Stimulated activated naive CD8-positive, alpha-beta T cell treated with anti-CD3 and anti-CD28 coated beads, Interleukin-15, Interleukin-2, amounts not matched to agents 100 ng/mL and 50 ng/mL, for 24 hours (primary cell): Measurements from ENCODE around the gene AIG1.
"Not testable (repeated sequence)": the region's sequence is repeated elsewhere in the genome, so short reads cannot be mapped to it uniquely, and the experiment has no call there.

Experiments
- H3K27ac Mint-ChIP-seq: one replicate; pipeline ENCODE4 v1.8.0; 2021; ENCODE audit warnings: mild to moderate bottlenecking, mixed read lengths
- H3K27me3 Mint-ChIP-seq: one replicate; pipeline ENCODE4 v1.8.0; 2021; ENCODE audit warnings: mixed read lengths
- H3K36me3 Mint-ChIP-seq: one replicate; pipeline ENCODE4 v1.8.0; 2021; ENCODE audit warnings: low read depth, mixed read lengths
- H3K4me1 Mint-ChIP-seq: one replicate; pipeline ENCODE4 v1.8.0; 2021; ENCODE audit warnings: low read depth, mixed read lengths
- H3K4me3 Mint-ChIP-seq: one replicate; pipeline ENCODE4 v1.8.0; 2021; ENCODE audit warnings: mild to moderate bottlenecking, mixed read lengths
- H3K9me3 Mint-ChIP-seq: one replicate; pipeline ENCODE4 v1.8.0; 2021; ENCODE audit warnings: mixed read lengths

The AIG1 gene

DNA sequence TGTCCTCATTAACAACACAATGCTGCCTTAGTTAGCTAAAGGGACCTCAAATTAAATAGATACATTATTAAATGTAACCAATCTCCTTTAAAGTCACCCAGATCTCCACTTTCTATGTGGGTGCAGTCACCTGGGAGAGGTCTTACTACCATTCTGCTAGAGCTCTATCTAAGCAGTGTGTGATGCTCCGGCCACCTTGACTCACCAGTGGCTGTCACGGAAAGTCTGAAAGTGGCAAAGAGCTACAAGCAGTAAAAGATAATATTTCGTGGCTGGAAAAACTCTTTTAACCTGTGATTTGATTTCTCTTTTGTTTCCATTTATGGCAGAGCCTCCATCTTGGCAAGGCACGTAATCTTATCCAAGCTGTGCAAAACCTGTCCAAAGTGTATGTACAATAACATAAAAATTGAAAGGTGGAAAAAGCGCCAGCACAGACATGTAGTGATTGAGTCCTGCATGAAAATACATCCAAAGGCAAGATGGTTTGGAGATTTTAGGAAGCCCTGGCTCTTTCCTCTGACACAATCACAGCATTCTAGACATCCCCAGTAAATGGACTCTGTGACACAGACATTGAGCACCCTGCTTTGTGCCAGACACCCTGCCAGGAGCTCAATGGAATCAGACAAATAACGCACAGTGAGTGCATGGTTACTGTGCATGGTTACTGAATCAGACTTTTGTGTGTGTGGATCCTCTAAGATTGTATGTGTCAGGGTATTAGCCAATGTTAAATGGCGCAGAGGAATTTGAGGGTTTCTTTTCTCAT lies 273.2 kb downstream of the AIG1 start:
- H3K4me3 Mint-ChIP-seq, result no peak overlapping the region
- H3K27me3 Mint-ChIP-seq, result no peaks in the 10 kb centered on the region
- H3K4me1 Mint-ChIP-seq, result peaks cover 17% of the 10 kb centered on the region
- H3K27ac Mint-ChIP-seq, result no peak overlapping the region
- peaks cover 3% of the 10 kb centered on the region for H3K9me3 Mint-ChIP-seq
- peaks cover 12% of the 10 kb centered on the region for H3K36me3 Mint-ChIP-seq

DNA sequence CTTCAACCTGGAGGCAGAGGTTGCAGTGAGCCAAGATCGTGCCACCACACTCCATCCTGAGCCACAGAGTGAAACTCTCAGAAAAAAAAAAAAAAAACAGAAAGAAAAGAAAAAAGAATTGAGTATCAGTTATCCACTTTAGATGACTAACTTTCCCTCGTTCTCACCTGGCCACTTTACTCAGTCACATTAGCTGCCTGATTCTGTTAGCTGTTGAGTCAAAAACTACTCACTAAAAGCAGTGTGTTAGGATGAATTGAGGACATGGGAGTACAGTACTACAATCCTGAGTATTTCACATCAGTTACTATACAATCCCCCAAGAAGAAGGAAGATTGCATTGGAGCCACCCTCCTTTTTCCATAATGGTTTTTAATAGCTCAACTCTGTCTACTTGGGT lies 275.2 kb downstream of the AIG1 start:
- Mint-ChIP-seq H3K4me3 (no peak overlapping the region), H3K36me3 (peaks cover 12% of the 10 kb centered on the region), H3K27ac (no peak overlapping the region), H3K4me1 (peaks cover 17% of the 10 kb centered on the region), H3K27me3 (no peaks in the 10 kb centered on the region), H3K9me3 (peaks cover 3% of the 10 kb centered on the region)

DNA sequence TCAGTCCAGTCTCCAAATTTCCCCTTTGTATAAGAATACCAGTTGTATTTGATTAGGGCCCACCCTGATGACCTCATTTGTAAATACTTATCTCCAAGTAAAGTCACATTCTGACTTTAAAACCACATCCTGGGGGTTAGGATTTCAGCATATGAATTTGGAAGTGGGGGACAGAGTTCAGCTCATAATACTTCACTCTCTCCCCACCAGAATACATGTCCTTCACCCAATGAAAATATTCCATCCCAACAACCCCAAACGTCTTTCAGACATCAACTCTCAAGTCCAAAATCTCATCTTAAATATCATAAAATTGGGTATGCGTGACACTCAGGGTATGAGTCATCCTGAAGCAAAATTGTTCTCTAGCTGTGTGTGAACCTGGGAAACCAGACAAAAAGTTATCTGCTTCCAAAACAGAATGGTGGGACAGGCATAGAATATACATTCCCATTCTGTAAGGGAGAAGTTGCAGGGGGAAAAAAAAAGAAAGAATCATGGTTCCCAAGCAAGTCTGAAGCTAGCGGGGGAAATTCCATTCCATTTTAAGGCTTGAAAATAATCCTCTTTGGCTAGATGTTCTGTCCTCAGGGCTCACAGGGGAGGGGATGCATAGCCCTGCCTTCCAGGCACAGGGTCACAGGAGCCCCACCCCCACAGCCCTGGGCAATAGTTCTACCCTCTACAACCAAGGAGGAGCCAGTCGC lies 275.9 kb downstream of the AIG1 start:
- H3K27ac Mint-ChIP-seq, result no peak overlapping the region
- H3K4me1 Mint-ChIP-seq, result peaks cover 17% of the 10 kb centered on the region
- H3K27me3 Mint-ChIP-seq, result no peaks in the 10 kb centered on the region
- H3K36me3 Mint-ChIP-seq, result peaks cover 12% of the 10 kb centered on the region
- H3K4me3 Mint-ChIP-seq, result no peak overlapping the region
- H3K9me3 Mint-ChIP-seq, result peaks cover 3% of the 10 kb centered on the region

DNA sequence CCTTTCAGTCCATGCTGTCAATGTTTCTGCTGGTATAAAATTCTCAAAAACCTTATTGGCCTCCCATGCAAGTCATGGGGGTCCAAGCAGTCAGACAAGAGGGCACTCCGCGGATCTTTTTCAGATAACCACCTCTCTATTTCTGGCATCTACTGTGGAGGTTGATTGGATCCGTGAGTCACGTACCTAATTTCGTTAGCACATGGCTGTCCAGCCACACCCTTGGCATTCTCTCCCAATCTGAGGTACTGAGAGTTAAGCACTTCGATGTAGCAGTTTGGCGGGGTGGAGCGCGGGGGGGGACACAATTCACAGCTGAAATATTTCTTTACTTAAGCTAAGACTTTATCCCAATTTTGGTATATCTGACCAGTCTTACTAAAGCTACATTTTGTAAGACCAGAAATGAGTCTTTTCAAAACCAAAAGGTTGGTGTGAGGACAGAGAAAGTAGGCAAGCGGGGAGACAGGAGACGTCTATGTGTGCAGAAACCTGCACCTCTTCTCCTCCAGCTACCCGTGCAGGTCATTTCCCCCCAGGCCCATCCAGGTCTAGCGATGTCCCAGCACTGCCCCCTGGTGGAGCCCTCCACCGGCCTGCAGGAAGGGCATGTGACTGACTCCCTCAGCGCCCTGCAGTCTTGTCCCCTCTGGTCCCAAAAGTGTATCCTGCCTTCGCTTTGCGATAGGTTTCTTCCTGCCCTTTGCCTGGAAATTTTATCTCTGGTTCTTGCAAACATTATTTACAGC lies 276.7 kb downstream of the AIG1 start:
- Mint-ChIP-seq H3K9me3 (peaks cover 3% of the 10 kb centered on the region), H3K27me3 (no peaks in the 10 kb centered on the region), H3K36me3 (peaks cover 12% of the 10 kb centered on the region), H3K27ac (no peak overlapping the region), H3K4me1 (peaks cover 17% of the 10 kb centered on the region), H3K4me3 (no peak overlapping the region)

DNA sequence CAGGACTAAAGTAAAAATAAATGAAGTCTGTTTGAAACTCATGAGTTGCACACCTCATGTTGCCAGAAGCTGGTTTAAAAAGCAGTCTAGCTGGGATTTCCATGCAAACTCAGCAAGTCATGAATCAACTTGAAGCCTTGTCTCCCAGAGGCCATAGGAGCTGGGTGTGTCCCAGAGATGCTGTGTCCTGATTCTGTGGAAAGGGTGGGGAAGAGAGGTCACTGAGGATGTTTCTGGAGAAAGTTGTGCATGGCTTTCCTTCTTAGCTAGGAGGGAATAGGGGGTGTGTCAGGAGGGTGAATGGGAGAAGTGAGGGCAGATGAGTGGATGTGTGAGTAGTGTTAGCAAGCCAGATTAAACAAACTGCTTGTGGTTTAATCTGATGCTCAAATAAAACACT lies 278.5 kb downstream of the AIG1 start:
- Mint-ChIP-seq H3K4me1 (peaks cover 10% of the 10 kb centered on the region), H3K27me3 (no peaks in the 10 kb centered on the region)

GRCh38 chr6:143345477-143345876 lies 284.8 kb downstream of the AIG1 start:
- not testable (repeated sequence) for H3K27ac Mint-ChIP-seq, H3K27me3 Mint-ChIP-seq, H3K4me1 Mint-ChIP-seq, H3K36me3 Mint-ChIP-seq, H3K4me3 Mint-ChIP-seq, H3K9me3 Mint-ChIP-seq

More for the DNA sequence above, 278.5 kb downstream of the AIG1 start:
- Mint-ChIP-seq H3K9me3 (peaks cover 3% of the 10 kb centered on the region), H3K4me3 (no peak overlapping the region), H3K36me3 (peaks cover 5% of the 10 kb centered on the region), H3K27ac (no peak overlapping the region)

DNA sequence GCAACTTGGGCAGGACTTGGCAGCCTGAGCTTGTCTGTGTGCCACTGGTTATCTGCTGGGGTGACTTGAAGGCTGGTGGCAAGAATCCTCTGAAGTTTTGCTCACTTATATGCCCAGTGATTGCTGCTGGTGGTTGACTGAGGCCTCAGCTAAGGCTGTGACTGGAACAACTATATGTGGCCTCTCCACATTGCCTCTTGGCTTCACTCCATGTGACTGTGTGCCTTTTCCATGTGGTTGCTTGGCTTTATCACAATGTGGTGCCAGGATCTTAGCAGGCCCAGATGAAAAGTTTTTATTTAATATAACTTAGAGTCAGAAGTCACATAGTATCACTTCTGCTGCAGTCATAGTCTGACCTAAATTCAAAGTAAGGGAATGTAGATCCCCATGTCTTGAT lies 285.3 kb downstream of the AIG1 start:
- Mint-ChIP-seq H3K4me3 (no peak overlapping the region), H3K4me1 (no peaks in the 10 kb centered on the region), H3K9me3 (no peaks in the 10 kb centered on the region), H3K36me3 (no peaks in the 10 kb centered on the region), H3K27ac (no peak overlapping the region), H3K27me3 (no peaks in the 10 kb centered on the region)

GRCh38 chr6:143348531-143348930 lies 287.8 kb downstream of the AIG1 start:
- Mint-ChIP-seq H3K36me3 (no peaks in the 10 kb centered on the region), H3K9me3 (no peaks in the 10 kb centered on the region), H3K27me3 (no peaks in the 10 kb centered on the region), H3K4me3 (no peak overlapping the region), H3K4me1 (no peaks in the 10 kb centered on the region), H3K27ac (no peak overlapping the region)

- Mint-ChIP-seq H3K36me3 (no peaks in the 10 kb centered on the region), H3K9me3 (peaks cover 7% of the 10 kb centered on the region), H3K4me1 (no peaks in the 10 kb centered on the region), H3K27me3 (no peaks in the 10 kb centered on the region), H3K4me3 (no peak overlapping the region), H3K27ac (no peak overlapping the region)
Observed at GRCh38 chr6:143349530-143349929, 288.8 kb downstream of the AIG1 start.

- H3K27ac Mint-ChIP-seq, result no peak overlapping the region
- no peak overlapping the region for H3K4me3 Mint-ChIP-seq
- H3K36me3 Mint-ChIP-seq, result no peaks in the 10 kb centered on the region
- no peaks in the 10 kb centered on the region for H3K4me1 Mint-ChIP-seq
- H3K27me3 Mint-ChIP-seq, result peaks cover 6% of the 10 kb centered on the region
- peaks cover 7% of the 10 kb centered on the region for H3K9me3 Mint-ChIP-seq
Observed at GRCh38 chr6:143356101-143356880, 295.6 kb downstream of the AIG1 start.

DNA sequence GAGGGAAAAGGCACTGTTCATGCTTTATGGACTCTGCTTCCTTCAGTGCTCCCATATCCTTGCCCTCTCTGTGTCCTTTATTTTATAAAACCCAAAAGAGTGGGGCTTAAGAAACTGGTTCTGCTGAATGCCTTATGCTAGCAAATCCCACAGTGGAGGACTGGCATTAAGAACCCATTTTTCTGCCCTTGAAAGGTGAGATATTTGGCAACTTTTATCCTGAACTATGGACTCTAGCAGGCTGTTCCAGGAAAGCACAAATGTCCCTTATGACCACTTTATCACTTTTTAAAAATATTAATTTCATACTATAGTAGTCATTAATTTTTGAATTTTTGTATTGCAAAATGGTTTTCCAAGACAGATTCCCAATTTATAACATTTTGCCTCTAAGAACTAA lies 296.5 kb downstream of the AIG1 start:
- Mint-ChIP-seq H3K36me3 (no peaks in the 10 kb centered on the region), H3K4me1 (no peaks in the 10 kb centered on the region), H3K4me3 (no peak overlapping the region), H3K27ac (no peak overlapping the region), H3K27me3 (peaks cover 6% of the 10 kb centered on the region), H3K9me3 (peaks cover 7% of the 10 kb centered on the region)

GRCh38 chr6:143357561-143358255 lies 297.0 kb downstream of the AIG1 start:
- Mint-ChIP-seq H3K4me1 (no peaks in the 10 kb centered on the region), H3K9me3 (peaks cover 7% of the 10 kb centered on the region), H3K27ac (no peak overlapping the region), H3K4me3 (no peak overlapping the region), H3K27me3 (peaks cover 6% of the 10 kb centered on the region), H3K36me3 (no peaks in the 10 kb centered on the region)

GRCh38 chr6:143361536-143362191 lies 301.0 kb downstream of the AIG1 start:
- Mint-ChIP-seq H3K36me3 (no peaks in the 10 kb centered on the region), H3K9me3 (no peaks in the 10 kb centered on the region), H3K27ac (no peak overlapping the region), H3K4me3 (no peak overlapping the region), H3K27me3 (peaks cover 6% of the 10 kb centered on the region), H3K4me1 (no peaks in the 10 kb centered on the region)

GRCh38 chr6:143362192-143362558 lies 301.5 kb downstream of the AIG1 start:
- no peak overlapping the region for H3K27ac Mint-ChIP-seq
- H3K36me3 Mint-ChIP-seq, result no peaks in the 10 kb centered on the region
- no peak overlapping the region for H3K4me3 Mint-ChIP-seq
- H3K9me3 Mint-ChIP-seq, result no peaks in the 10 kb centered on the region
- peaks cover 6% of the 10 kb centered on the region for H3K27me3 Mint-ChIP-seq
- H3K4me1 Mint-ChIP-seq, result no peaks in the 10 kb centered on the region
